ENCODE data around the gene NSMF.

- TF ChIP-seq CTCF (conservative IDR thresholded peaks at IDR 0.05) (no peak), EZH2 (IDR thresholded peaks at IDR 0.05; ENCODE audit: low read depth) (no peak)
These were observed 20.5 kb downstream of the NSMF start for GRCh38 chr9:137438591-137439157.
